NCI-H774 (cell line): ENCODE results near the gene TFB2M.
"Not testable (repeated sequence)": the region's sequence is repeated elsewhere in the genome, so short reads cannot be mapped to it uniquely, and the experiment has no call there.

ENCODE experiments used
- DNase-seq: peaks from one replicate; lab custom pipeline; 2025; lab: John Stamatoyannopoulos, UW

TFB2M gene

GRCh38 chr1:246583056-246583440 is 17.0 kb upstream of the TFB2M start:
- DNase-seq = no peak

DNA sequence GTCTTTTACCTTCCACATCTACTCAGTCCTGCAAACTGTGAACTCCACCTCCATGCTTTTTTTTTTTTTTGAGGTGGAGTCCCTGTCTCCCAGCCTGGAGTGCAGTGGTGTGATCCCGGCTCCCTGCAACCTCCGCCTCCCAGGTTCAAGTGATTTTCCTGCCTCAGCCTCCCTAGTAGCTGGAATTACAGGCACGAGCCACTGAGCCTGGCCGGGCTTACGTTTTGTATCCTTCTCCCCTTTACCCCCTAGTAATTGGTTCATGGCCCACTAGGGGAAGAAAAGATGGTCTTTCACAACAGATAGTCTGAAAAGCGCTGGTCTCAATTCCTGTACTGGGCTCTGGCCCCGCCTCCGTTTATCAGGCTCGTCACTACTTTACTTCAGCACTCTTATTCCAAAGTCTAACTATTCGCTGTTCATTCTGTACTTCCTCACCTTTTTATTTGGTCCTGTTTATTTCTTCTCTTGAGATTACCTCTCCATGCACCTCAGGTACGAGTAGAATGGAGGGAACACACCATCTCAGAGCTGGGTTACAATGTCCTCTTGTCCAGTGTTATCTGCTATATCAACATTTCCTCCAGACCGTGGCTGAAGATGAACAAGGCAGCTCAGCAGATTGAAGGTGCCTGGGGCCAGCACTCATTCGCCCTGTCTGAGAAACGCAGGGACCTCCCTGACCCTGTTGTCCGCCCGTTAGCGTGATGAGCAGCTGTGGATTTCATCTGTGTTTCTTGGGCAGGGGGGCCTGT is 16.4 kb upstream of the TFB2M start:
- DNase-seq = no peak

DNA sequence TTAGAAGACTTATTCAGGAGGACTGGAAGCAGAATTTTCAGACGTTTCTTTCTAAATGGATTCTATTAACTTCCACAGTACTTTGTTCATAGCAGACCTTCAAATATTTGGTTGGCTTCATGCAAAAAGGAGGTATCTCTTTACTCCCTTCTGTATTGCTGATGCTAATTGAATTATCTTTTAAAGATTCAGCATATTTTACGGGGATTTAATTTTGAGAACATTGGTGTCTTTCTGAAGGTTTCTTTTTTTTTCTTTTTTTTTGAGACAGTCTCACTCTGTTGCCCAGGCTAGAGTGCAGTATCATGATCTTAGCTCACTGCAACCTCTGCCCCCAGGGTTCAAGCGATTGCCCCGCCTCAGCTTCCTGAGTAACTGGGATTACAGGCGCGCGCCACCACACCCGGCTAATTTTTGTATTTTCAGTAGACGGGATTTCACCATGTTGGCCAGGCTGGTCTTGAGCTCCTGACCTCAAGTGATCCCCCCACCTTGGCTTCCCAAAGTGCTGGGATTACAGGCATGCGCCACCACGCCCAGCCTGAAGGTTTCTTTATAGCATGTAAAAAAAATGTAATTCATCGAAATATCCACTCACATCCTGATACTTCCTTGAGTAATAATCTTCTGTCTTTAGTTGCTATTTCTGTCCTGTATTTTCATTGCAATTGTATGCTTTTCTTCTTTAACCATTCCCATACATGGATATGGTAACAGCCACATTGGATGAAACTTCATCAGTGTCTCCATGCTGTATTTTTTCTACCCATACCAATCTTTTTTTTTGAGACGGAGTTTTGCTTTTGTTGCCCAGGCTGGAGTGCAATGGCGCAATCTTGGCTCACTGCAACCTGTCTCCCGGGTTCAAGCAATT is 14.7 kb upstream of the TFB2M start:
- no peak for DNase-seq

DNA sequence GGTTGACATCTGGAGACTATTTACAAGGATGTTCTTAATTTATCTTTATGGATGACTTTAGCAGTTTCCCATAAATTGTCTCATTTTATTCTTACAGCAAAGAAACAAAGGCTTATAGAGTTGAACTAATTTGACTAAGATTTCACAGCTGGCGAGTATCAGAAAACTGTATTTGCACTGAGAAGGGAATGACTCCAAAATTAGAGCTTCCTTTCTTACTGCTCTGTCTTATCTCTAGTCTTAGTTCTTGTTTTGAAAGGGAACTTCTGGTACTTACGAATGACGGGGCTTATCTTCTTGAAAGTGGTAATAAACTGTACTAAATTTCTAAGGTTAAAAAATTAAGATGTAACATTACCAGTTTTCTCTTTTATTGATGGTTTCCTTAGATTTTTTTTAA is 13.8 kb upstream of the TFB2M start:
- DNase-seq = no peak

- DNase-seq = no peak
Observed at GRCh38 chr1:246577720-246578106, 11.7 kb upstream of the TFB2M start.

GRCh38 chr1:246577082-246577719 is 11.1 kb upstream of the TFB2M start:
- DNase-seq = no peak

GRCh38 chr1:246576709-246577032 is 10.6 kb upstream of the TFB2M start:
- no peak for DNase-seq

GRCh38 chr1:246573491-246573890 is 7.4 kb upstream of the TFB2M start:
- DNase-seq = no peak

DNA sequence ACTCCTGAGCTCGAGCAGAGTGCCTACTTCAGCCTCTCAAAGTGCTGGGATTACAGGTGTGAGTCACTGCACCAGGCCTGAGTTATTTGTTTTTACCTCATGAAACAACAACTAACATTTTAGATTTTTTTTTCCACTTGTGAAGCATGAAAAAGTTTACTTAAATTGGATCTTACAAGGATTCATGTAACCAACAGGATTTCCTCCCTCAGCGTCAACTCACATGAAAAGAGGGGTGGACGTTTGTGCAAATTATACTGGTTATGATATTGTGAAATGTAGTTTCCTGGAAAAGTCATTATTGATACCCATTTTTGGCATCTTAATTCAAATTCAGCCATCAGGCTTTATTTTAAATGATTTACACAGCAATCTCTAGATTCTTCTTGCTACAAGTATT is 6.7 kb upstream of the TFB2M start:
- DNase-seq = no peak

- DNase-seq = no peak
Observed at GRCh38 chr1:246571953-246572352, 5.9 kb upstream of the TFB2M start.

GRCh38 chr1:246571309-246571708 is 5.2 kb upstream of the TFB2M start:
- not testable (repeated sequence) for DNase-seq

DNA sequence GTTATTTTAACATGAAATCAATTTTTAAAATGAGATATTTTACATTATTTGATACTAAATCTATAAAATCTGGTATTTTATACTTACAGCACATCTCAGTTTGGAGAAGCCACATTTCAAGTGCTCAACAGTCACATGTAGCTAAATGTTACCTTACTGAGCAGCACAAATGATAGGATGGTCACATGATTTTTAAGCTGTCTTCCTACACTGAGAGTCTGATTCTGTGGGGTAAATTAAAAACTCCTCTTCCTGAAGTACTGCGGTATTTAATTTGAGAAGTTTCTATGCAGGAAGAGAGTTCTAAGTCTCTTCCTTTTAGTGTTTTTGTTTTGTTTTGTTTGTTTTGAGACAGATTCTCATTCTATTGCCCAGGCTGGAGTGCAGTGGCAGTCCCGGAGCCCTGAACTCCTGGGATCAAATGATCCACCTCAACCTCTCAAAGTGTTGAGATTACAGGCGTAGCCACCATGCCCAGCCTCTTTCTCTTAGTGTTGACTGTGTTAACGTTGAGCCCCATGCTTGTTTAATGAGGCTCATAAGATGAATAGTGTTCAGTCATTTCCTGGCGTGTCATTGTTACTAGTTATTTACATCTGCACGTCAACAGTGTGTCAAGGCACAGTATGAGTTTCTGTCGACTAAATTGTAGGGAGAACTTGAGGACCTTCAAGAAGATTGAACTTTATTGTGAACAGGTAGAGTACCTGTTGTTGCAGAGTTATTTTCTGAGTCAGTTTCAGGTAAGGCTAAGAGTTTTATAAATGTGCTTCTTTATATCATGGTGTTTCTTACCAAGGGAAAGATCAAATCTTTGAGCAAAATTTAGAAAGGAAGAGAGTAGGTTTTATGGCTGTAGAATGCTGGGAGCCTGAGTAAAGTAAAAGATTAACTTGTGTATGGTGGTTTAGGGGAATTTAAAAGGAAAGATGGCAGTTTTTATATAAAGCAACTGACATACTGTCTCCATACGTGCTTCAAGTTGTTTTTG is 3.5 kb upstream of the TFB2M start:
- DNase-seq = peak; percentile 73

DNA sequence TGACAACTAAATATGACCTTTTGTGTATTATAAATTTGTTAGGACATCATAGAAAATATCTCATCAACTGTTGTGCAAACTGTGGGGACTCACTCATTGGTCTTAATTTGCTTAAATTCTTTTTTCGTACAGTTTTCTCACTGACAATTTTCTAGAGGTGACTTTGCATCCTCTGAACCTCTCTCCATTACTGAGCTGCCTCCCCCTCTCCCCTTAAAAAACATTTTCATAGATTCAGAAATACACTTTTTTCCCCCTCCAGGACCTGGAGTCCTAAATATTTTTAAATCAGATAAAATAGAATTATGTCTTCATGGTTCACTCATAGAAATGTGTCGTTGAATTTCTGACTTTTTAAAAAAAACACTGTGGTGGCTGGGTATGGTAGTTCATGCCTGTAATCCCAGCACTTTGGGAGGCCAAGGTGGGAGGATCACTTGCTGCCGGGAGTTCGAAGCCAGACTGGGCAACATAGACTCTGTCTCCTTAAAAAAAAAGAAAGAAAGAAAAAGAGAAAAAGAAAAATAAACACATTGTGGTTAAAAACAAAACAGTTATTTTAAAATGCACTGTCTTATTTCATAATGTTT is 1.7 kb upstream of the TFB2M start:
- DNase-seq = no peak

- DNase-seq = no peak
Observed at GRCh38 chr1:246566813-246567645, 968 bp upstream of the TFB2M start.

- peak; percentile 52 for DNase-seq
Observed at GRCh38 chr1:246565751-246566127, 322 bp downstream of the TFB2M start.

GRCh38 chr1:246564839-246565750 is 966 bp downstream of the TFB2M start:
- DNase-seq = no peak

DNA sequence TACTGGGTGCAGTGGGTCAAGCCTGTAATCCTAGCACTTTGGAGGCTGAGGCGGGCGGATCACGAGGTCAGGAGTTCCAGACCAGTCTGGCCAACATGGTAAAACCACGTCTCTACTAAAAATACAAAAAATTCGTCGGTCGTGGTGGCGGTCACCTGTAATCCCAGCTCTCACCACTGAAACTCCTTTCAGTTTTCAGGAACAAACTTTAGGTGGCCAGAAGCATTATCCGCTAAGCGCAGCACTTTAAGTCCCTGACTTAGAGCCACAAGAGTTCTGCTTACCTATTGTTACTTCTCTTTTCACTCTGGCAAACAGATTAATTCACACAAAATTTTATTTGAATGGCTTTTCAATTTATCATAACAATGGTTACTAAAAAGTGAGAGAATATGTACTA is 5.2 kb downstream of the TFB2M start:
- not testable (repeated sequence) for DNase-seq

GRCh38 chr1:246559310-246559709 is 6.8 kb downstream of the TFB2M start:
- DNase-seq = no peak

- no peak for DNase-seq
Observed at GRCh38 chr1:246558041-246558440, 8.0 kb downstream of the TFB2M start.
